NB4 (cell line): ENCODE data around the gene SFMBT2.

Source experiments
- DNase-seq: peaks from one replicate; pipeline ENCODE4 v3.0.0; 2010; ENCODE audit warnings: low read depth
- H3K4me3 ChIP-seq: one replicate; pipeline ENCODE4 v1.5.1; 2011; ENCODE audit warnings: mild to moderate bottlenecking, low read depth, low read length, moderate library complexity
- CTCF ChIP-seq: IDR thresholded peaks from one replicate; pipeline ENCODE4 v1.5.1; 2012; ENCODE audit warnings: low read depth, low read length
- MAX ChIP-seq: IDR thresholded peaks from 2 replicates; pipeline ENCODE4 v1.6.1; 2011; ENCODE audit warnings: low read depth, low read length
- MYC ChIP-seq: IDR thresholded peaks from 2 replicates; pipeline ENCODE4 v1.6.1; 2011; ENCODE audit warnings: low read depth, low read length
- POLR2A ChIP-seq: IDR thresholded peaks from 2 replicates; pipeline ENCODE4 v1.6.1; 2011; ENCODE audit warnings: mild to moderate bottlenecking; ENCODE audit not compliant: insufficient read length; ENCODE audit errors: extremely low read depth

The SFMBT2 gene

GRCh38 chr10:7264313-7264756 is 146.5 kb downstream of the SFMBT2 start:
- no peak for DNase-seq
- no peak overlapping the region for H3K4me3 ChIP-seq
- TF ChIP-seq CTCF (no peak), MAX (no peak), MYC (no peak), POLR2A (no peak)

- TF ChIP-seq MYC (no peak), MAX (no peak), CTCF (no peak)
These were observed 147.2 kb downstream of the SFMBT2 start for GRCh38 chr10:7263616-7264015.

GRCh38 chr10:7261351-7261750 is 149.5 kb downstream of the SFMBT2 start:
- TF ChIP-seq POLR2A (no peak), MYC (no peak), MAX (no peak), CTCF (no peak)
- H3K4me3 ChIP-seq, result no peak overlapping the region
- no peak for DNase-seq

More at GRCh38 chr10:7263616-7264015, 147.2 kb downstream of the SFMBT2 start:
- no peak overlapping the region for H3K4me3 ChIP-seq
- DNase-seq, result no peak

- peak; percentile 36 for DNase-seq
- TF ChIP-seq MYC (no peak), CTCF (no peak), POLR2A (no peak)
- no peak overlapping the region for H3K4me3 ChIP-seq
These were observed 149.9 kb downstream of the SFMBT2 start for GRCh38 chr10:7260912-7261311.

- no peak overlapping the region for H3K4me3 ChIP-seq
- TF ChIP-seq MYC, result no peak
- TF ChIP-seq CTCF, result peak; percentile 47
- DNase-seq, result peak; percentile 95
These were observed 150.4 kb downstream of the SFMBT2 start for GRCh38 chr10:7260412-7260900.

- no peak for TF ChIP-seq POLR2A
- TF ChIP-seq MYC, result 0 out of 2 replicates have a peak, but pooled peaks have one; percentile 43
- no peak for TF ChIP-seq CTCF
- peak; percentile 75 for TF ChIP-seq MAX
- DNase-seq, result peak; percentile 85
- no peak overlapping the region for H3K4me3 ChIP-seq
These were observed 151.8 kb downstream of the SFMBT2 start for GRCh38 chr10:7258948-7259523.
